ENCODE measurements around the gene C1QL4.

C1QL4 gene

GRCh38 chr12:49335955-49336644, 888 bp downstream of the C1QL4 start:
- peaks cover 6% of the 10 kb centered on the region for H3K36me3 ChIP-seq (ENCODE audit: insufficient read depth, low read length)
- no peaks in the 10 kb centered on the region for H3K9me3 ChIP-seq (ENCODE audit: insufficient read depth, low read length, severe bottlenecking)
- no peak overlapping the region for H3K27ac ChIP-seq (ENCODE audit: low read length)
- TF ChIP-seq CTCF (IDR thresholded peaks at IDR 0.05; ENCODE audit: borderline replicate concordance, extremely low read depth, low read length, poor library complexity, severe bottlenecking): no peak
- no peak for TF ChIP-seq EZH2 (IDR thresholded peaks at IDR 0.05; ENCODE audit: borderline replicate concordance, low read depth, low read length, severe bottlenecking)
- no peak overlapping the region for H3K4me2 ChIP-seq (ENCODE audit: insufficient read depth, low read length)
- DNase-seq (no peak), ATAC-seq (ENCODE audit: insufficient read depth, low read depth) (no peak)
- no peak overlapping the region for H3K9ac ChIP-seq (ENCODE audit: low read depth, low read length)
- no peaks in the 10 kb centered on the region for H3K27me3 ChIP-seq (ENCODE audit: insufficient read depth, low read length, poor library complexity)
- H2AFZ ChIP-seq (ENCODE audit: low read depth, low read length): no peak overlapping the region
- no peaks in the 10 kb centered on the region; the same call in 1 of the 2 replicates for H4K20me1 ChIP-seq (ENCODE audit: insufficient read depth, low read length)
- no peaks in the 10 kb centered on the region for H3K79me2 ChIP-seq (ENCODE audit: insufficient read depth, low read length)
- no peak overlapping the region for H3K4me3 ChIP-seq (ENCODE audit: low read depth in 1 of 2, low read length in 2 of 2)
- H3K4me1 ChIP-seq (ENCODE audit: insufficient read depth, low read length): peaks cover 13% of the 10 kb centered on the region

GRCh38 chr12:49335118-49335954, 1.7 kb downstream of the C1QL4 start:
- Histone ChIP-seq H3K36me3 (ENCODE audit: insufficient read depth, low read length) (peaks cover 14% of the 10 kb centered on the region), H2AFZ (ENCODE audit: low read depth, low read length) (no peak overlapping the region), H3K9ac (ENCODE audit: low read depth, low read length) (no peak overlapping the region), H3K9me3 (ENCODE audit: insufficient read depth, low read length, severe bottlenecking) (no peaks in the 10 kb centered on the region), H3K79me2 (ENCODE audit: insufficient read depth, low read length) (no peaks in the 10 kb centered on the region), H4K20me1 (ENCODE audit: insufficient read depth, low read length) (peaks cover 3% of the 10 kb centered on the region; the same call in 1 of the 2 replicates), H3K4me3 (ENCODE audit: low read depth in 1 of 2, low read length in 2 of 2) (no peak overlapping the region), H3K4me2 (ENCODE audit: insufficient read depth, low read length) (no peak overlapping the region), H3K27me3 (ENCODE audit: insufficient read depth, low read length, poor library complexity) (no peaks in the 10 kb centered on the region), H3K4me1 (ENCODE audit: insufficient read depth, low read length) (peaks cover 13% of the 10 kb centered on the region), H3K27ac (ENCODE audit: low read length) (no peak overlapping the region)
- no peak for ATAC-seq (ENCODE audit: insufficient read depth, low read depth)
- TF ChIP-seq CTCF (IDR thresholded peaks at IDR 0.05; ENCODE audit: borderline replicate concordance, extremely low read depth, low read length, poor library complexity, severe bottlenecking) (no peak), EZH2 (IDR thresholded peaks at IDR 0.05; ENCODE audit: borderline replicate concordance, low read depth, low read length, severe bottlenecking) (no peak)
- DNase-seq: no peak

- DNase-seq (no peak), ATAC-seq (ENCODE audit: insufficient read depth, low read depth) (no peak)
- Histone ChIP-seq H2AFZ (ENCODE audit: low read depth, low read length) (no peak overlapping the region), H3K9ac (ENCODE audit: low read depth, low read length) (no peak overlapping the region), H3K4me2 (ENCODE audit: insufficient read depth, low read length) (no peak overlapping the region), H3K4me1 (ENCODE audit: insufficient read depth, low read length) (peaks cover 13% of the 10 kb centered on the region), H3K36me3 (ENCODE audit: insufficient read depth, low read length) (peaks cover 20% of the 10 kb centered on the region), H3K79me2 (ENCODE audit: insufficient read depth, low read length) (no peaks in the 10 kb centered on the region), H3K9me3 (ENCODE audit: insufficient read depth, low read length, severe bottlenecking) (no peaks in the 10 kb centered on the region), H4K20me1 (ENCODE audit: insufficient read depth, low read length) (peaks cover 3% of the 10 kb centered on the region; the same call in 1 of the 2 replicates), H3K27me3 (ENCODE audit: insufficient read depth, low read length, poor library complexity) (no peaks in the 10 kb centered on the region), H3K4me3 (ENCODE audit: low read depth in 1 of 2, low read length in 2 of 2) (no peak overlapping the region), H3K27ac (ENCODE audit: low read length) (no peak overlapping the region)
- TF ChIP-seq CTCF (IDR thresholded peaks at IDR 0.05; ENCODE audit: borderline replicate concordance, extremely low read depth, low read length, poor library complexity, severe bottlenecking) (no peak), EZH2 (IDR thresholded peaks at IDR 0.05; ENCODE audit: borderline replicate concordance, low read depth, low read length, severe bottlenecking) (no peak)
Measured at GRCh38 chr12:49334681-49335080, 2.3 kb downstream of the C1QL4 start.
